SK-N-SH (cell line): ENCODE results near the gene CTBP2. TPM values are rescaled to one million over a fixed set of nuclear protein-coding genes. Genes with fewer than 3 reads are reported as not detected.

Source experiments
- CTCF ChIA-PET: fragments of 300-600, 350-600 bp; formaldehyde crosslinking; extraction: SDS; loops from one replicate; lab custom pipeline; 2021; lab: Yijun Ruan, JAX
- POLR2A ChIA-PET: fragments of 350-600 bp; sonication (Branson Sonifier 250); formaldehyde crosslinking; extraction: SDS; loops from one replicate; lab custom pipeline; 2020; ENCODE audit warnings: antibody characterized with exemption, inconsistent platforms; lab: Yijun Ruan, JAX
- DNase-seq: peaks from one replicate; pipeline ENCODE4 v3.0.0; 2012
- H2AFZ ChIP-seq: fragments of 200-600 bp; sonication (generic); 2 replicates; pipeline ENCODE4 v1.8.1; 2016; ENCODE audit warnings: antibody characterized with exemption, mild to moderate bottlenecking, low read depth
- H3F3A ChIP-seq: fragments of 200-600 bp; sonication (generic); replicated peaks from 2 replicates; pipeline ENCODE3; 2016; ENCODE audit warnings: antibody characterized with exemption, mild to moderate bottlenecking; ENCODE audit not compliant: insufficient read depth
- H3K27ac ChIP-seq, 2 experiments: fragments of 200-500 bp in 1 of 2; fragments of 200-600 bp in 1 of 2; sonication (Bioruptor generic) in 1 of 2; sonication (generic), shearing (Covaris generic) in 1 of 2; 2 replicates each; pipeline versions ENCODE4 v1.5.1 to v1.6.1; 2014 to 2016; ENCODE audit warnings: low read depth in 2 of 2, inconsistent platforms in 1 of 2, low read length in 1 of 2, mild to moderate bottlenecking in 1 of 2, mixed read lengths in 1 of 2
- H3K27me3 ChIP-seq: fragments of 200-600 bp; sonication (generic), shearing (Covaris generic); 2 replicates; pipeline ENCODE4 v1.6.1; 2016; ENCODE audit warnings: mixed run types; ENCODE audit not compliant: insufficient read depth
- H3K36me3 ChIP-seq, 2 experiments: fragments of 200-500 bp in 1 of 2; fragments of 200-600 bp in 1 of 2; sonication (Bioruptor generic) in 1 of 2; sonication (generic) in 1 of 2; replicated peaks in 1 of 2; 2 replicates each; pipeline versions ENCODE3 to v1.5.1; 2014 to 2016; ENCODE audit warnings: low read length in 1 of 2, mild to moderate bottlenecking in 1 of 2; ENCODE audit not compliant: insufficient read depth in 2 of 2, control insufficient read depth in 1 of 2
- H3K4me1 ChIP-seq, 2 experiments: fragments of 200-500 bp in 1 of 2; fragments of 200-600 bp in 1 of 2; sonication (Bioruptor generic) in 1 of 2; sonication (generic), shearing (Covaris generic) in 1 of 2; 2 replicates each; pipeline versions ENCODE4 v1.5.1 to v1.6.1; 2014 to 2016; ENCODE audit warnings: low read depth in 1 of 2, low read length in 1 of 2, mixed run types in 1 of 2; ENCODE audit not compliant: insufficient read depth in 2 of 2, control insufficient read depth in 1 of 2
- H3K4me2 ChIP-seq: fragments of 200-600 bp; sonication (generic), shearing (Covaris generic); 2 replicates; pipeline ENCODE4 v1.6.1; 2017; ENCODE audit warnings: mixed run types
- H3K4me3 ChIP-seq, 2 experiments: fragments of 200-500 bp in 1 of 2; fragments of 200-600 bp in 1 of 2; sonication (Bioruptor generic) in 1 of 2; sonication (generic), shearing (Covaris generic) in 1 of 2; 2 replicates each; pipeline versions ENCODE4 v1.5.1 to v1.8.1; 2014 to 2016; ENCODE audit warnings: low read depth in 2 of 2, inconsistent platforms in 1 of 2, low read length in 1 of 2, mild to moderate bottlenecking in 1 of 2, mixed read lengths in 1 of 2, moderate library complexity in 1 of 2
- H3K79me2 ChIP-seq: fragments of 200-600 bp; sonication (generic); 2 replicates; pipeline ENCODE4 v1.8.1; 2017; ENCODE audit warnings: mild to moderate bottlenecking; ENCODE audit not compliant: insufficient read depth
- H3K9ac ChIP-seq: fragments of 200-600 bp; sonication (generic); 2 replicates; pipeline ENCODE4 v1.6.1; 2017; ENCODE audit warnings: mixed run types
- H3K9me2 ChIP-seq: fragments of 200-600 bp; sonication (generic); 2 replicates; pipeline ENCODE4 v1.6.1; 2017; ENCODE audit warnings: mixed run types
- H3K9me3 ChIP-seq: fragments of 200-600 bp; sonication (generic); 2 replicates; pipeline ENCODE4 v1.6.1; 2017; ENCODE audit warnings: mixed run types, mild to moderate bottlenecking, moderate library complexity
- H4K20me1 ChIP-seq: fragments of 200-600 bp; sonication (generic); 2 replicates; pipeline ENCODE4 v1.6.1; 2017; ENCODE audit warnings: mild to moderate bottlenecking, mixed run types; ENCODE audit not compliant: insufficient read depth
- CTCF ChIP-seq: fragments of 200-600 bp; sonication (generic); IDR thresholded peaks from 2 replicates; pipeline ENCODE4 v1.6.1; 2017; ENCODE audit warnings: antibody characterized with exemption, mild to moderate bottlenecking, moderate library complexity
- ELF1 ChIP-seq: IDR thresholded peaks from 2 replicates; pipeline ENCODE4 v1.4.0; 2012
- FOSL2 ChIP-seq: IDR thresholded peaks from 2 replicates; pipeline ENCODE4 v1.4.0; 2012; ENCODE audit warnings: low read depth, mild to moderate bottlenecking, moderate library complexity, borderline replicate concordance
- NRF1 ChIP-seq: IDR thresholded peaks from 2 replicates; pipeline ENCODE4 v1.6.1; 2012; ENCODE audit warnings: low read depth, mild to moderate bottlenecking, low read length
- RXRA ChIP-seq: IDR thresholded peaks from 2 replicates; pipeline ENCODE4 v1.4.0; 2012; ENCODE audit warnings: low read depth, mild to moderate bottlenecking, borderline replicate concordance
- SMC3 ChIP-seq: IDR thresholded peaks from 2 replicates; pipeline ENCODE4 v1.6.1; 2012; ENCODE audit warnings: low read depth, low read length, improper control_type of control experiment
- TCF12 ChIP-seq: IDR thresholded peaks from 2 replicates; pipeline ENCODE4 v1.4.0; 2012
- USF2 ChIP-seq: fragments of 150-350 bp; IDR thresholded peaks from 2 replicates; pipeline ENCODE4 v1.6.1; 2017; ENCODE audit warnings: antibody characterized with exemption, low read length, low read depth, borderline replicate concordance
- ZBTB33 ChIP-seq: IDR thresholded peaks from 2 replicates; pipeline ENCODE4 v1.4.0; 2012; ENCODE audit warnings: low read depth, borderline replicate concordance
- WGBS: methylation state at CpG from one replicate; pipeline ENCODE4 v1.1.6; 2017; ENCODE audit warnings: low lambda C conversion rate; 5-methylcytosine and 5-hydroxymethylcytosine counted together
- polyA plus RNA-seq, 3 experiments: library from polyadenylated mRNA; depleted of rRNA; stranded (reverse); fragments of >200 nt; gene quantifications; 2 replicates each; pipeline ENCODE4 v1.2.3, GENCODE V29; 2012
- TF ChIP-seq, protein P1 (sequence below): IDR thresholded peaks from 2 replicates; pipeline ENCODE4 v1.6.1; 2012; ENCODE audit warnings: mild to moderate bottlenecking, low read depth, low read length, moderate library complexity
- TF ChIP-seq, protein P2 (sequence below): IDR thresholded peaks from 2 replicates; pipeline ENCODE4; 2012

Gene CTBP2
- polyA plus RNA-seq, 1 of the 3 experiments (the other 2 are of a cell fraction) = 69.7 TPM

DNA sequence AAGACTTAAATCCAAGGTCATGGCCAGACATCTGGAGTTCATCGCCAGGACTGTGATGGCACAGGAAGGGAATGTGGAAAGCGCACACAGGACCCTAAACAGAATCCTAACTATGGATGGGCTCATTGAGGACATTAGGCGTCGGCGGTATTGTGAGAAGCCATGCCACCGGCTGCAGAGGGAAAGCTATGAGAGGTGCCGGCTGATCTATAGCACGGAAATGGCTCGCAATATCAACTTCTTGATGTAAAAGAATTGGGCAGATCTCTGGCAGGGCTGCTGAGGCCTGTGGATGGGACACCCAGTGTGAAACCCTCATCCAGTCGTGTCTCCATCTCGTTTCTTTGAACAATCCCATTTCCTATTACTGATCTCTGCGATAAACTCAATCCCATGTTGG is 6.3 kb upstream of the CTBP2 start (continued):
- TF ChIP-seq ZBTB33 = no peak
- no peak for TF ChIP-seq TCF12
- no peak for TF ChIP-seq SMC3
- no peak for TF ChIP-seq ELF1

DNA sequence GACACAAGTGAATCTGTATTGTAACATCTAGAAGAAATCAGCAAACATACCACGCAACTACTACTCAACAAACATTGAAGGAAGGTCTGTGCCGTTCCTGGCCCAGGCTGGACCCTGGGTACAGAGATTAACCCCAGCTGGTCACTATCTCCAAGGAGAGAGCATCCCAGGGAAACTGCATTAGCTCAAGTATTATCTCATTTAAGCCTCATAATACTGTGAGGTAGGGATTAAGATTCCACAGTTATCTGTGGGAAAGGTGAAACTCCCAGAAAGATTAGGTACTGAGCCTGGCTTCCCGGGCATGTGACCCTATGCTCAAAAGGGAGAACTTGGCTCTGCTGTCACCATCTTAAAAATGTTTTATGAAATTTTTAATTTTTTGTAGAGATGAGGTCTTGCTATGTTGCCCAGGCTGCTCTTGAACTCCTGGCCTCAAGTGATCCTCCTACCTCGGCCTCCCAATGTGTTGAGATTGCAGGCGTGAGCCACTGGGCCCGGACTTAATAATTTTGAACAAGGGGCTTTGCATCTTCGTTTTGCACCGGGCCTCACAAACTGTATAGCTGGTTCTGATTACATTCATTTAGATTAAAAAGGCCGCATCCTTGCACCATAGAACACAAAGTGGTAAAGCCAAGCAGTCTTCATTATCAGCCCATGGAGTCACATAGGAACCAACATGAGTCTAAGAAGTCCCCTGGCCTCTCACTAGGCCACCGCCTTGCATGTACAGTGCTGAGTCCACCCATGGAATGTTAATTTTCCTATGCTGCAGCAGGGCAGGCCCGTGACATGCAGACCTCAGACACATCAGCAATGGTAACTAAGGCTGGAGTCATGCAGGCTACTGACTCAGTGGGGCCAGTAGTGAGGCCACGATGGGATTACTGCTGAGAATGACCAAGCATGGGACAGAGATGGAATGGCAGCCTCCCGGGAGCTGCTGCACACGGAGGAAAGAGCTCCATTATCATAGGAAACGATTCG is 5.5 kb upstream of the CTBP2 start:
- no peak overlapping the region for H3K27ac ChIP-seq
- DNase-seq = no peak
- no peak overlapping the region for H3K4me2 ChIP-seq
- H4K20me1 ChIP-seq = no peaks in the 10 kb centered on the region
- no peaks in the 10 kb centered on the region for H3K9me2 ChIP-seq
- H3K4me3 ChIP-seq = no peak overlapping the region
- H3K9ac ChIP-seq = no peak overlapping the region
- POLR2A ChIA-PET = no interaction called here
- WGBS = 83% methylated on average over 16 of the region's 16 CpGs
- no peak overlapping the region for H2AFZ ChIP-seq
- H3K9me3 ChIP-seq = no peaks in the 10 kb centered on the region
- H3K36me3 ChIP-seq = no peaks in the 10 kb centered on the region
- peaks cover 6% of the 10 kb centered on the region; the same call in 1 of the 2 replicates for H3K27me3 ChIP-seq
- peaks cover 0 to 23% of the 10 kb centered on the region in 2 experiments; a peak in 1 of 4 replicates for H3K4me1 ChIP-seq
- peaks cover 8% of the 10 kb centered on the region for H3F3A ChIP-seq
- H3K79me2 ChIP-seq = no peaks in the 10 kb centered on the region
- CTCF ChIA-PET = interaction anchor here (0.6 to 1.2 kb wide), 2 partner anchors 197 to 464 kb away, joined by 3 to 5 read pairs; no protein-coding TSS in a partner anchor
- TF ChIP-seq NRF1 (no peak), RXRA (no peak), CTCF (no peak), USF2 (no peak), FOSL2 (no peak)
- TF ChIP-seq, protein P1, sequence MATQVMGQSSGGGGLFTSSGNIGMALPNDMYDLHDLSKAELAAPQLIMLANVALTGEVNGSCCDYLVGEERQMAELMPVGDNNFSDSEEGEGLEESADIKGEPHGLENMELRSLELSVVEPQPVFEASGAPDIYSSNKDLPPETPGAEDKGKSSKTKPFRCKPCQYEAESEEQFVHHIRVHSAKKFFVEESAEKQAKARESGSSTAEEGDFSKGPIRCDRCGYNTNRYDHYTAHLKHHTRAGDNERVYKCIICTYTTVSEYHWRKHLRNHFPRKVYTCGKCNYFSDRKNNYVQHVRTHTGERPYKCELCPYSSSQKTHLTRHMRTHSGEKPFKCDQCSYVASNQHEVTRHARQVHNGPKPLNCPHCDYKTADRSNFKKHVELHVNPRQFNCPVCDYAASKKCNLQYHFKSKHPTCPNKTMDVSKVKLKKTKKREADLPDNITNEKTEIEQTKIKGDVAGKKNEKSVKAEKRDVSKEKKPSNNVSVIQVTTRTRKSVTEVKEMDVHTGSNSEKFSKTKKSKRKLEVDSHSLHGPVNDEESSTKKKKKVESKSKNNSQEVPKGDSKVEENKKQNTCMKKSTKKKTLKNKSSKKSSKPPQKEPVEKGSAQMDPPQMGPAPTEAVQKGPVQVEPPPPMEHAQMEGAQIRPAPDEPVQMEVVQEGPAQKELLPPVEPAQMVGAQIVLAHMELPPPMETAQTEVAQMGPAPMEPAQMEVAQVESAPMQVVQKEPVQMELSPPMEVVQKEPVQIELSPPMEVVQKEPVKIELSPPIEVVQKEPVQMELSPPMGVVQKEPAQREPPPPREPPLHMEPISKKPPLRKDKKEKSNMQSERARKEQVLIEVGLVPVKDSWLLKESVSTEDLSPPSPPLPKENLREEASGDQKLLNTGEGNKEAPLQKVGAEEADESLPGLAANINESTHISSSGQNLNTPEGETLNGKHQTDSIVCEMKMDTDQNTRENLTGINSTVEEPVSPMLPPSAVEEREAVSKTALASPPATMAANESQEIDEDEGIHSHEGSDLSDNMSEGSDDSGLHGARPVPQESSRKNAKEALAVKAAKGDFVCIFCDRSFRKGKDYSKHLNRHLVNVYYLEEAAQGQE = no peak
- TF ChIP-seq, protein P2, sequence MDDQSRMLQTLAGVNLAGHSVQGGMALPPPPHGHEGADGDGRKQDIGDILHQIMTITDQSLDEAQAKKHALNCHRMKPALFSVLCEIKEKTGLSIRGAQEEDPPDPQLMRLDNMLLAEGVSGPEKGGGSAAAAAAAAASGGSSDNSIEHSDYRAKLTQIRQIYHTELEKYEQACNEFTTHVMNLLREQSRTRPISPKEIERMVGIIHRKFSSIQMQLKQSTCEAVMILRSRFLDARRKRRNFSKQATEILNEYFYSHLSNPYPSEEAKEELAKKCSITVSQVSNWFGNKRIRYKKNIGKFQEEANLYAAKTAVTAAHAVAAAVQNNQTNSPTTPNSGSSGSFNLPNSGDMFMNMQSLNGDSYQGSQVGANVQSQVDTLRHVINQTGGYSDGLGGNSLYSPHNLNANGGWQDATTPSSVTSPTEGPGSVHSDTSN = no peak
